Fibroblast of skin of scalp (primary cell): ENCODE results near the gene SLC25A46. TPM values are rescaled to one million over a fixed set of nuclear protein-coding genes. Genes with fewer than 3 reads are reported as not detected.
"Not testable (repeated sequence)": the region's sequence is repeated elsewhere in the genome, so short reads cannot be mapped to it uniquely, and the experiment has no call there.

ENCODE experiments used
- DNase-seq: peaks from one replicate; pipeline ENCODE4 v3.0.0-alpha.2; 2013
- polyA plus RNA-seq, 2 experiments: library from polyadenylated mRNA; unstranded; fragments of 120-200 nt; gene quantifications; one replicate each; pipeline ENCODE4 v1.2.1, GENCODE V29; 2013; ENCODE audit not compliant: insufficient read length in 2 of 2

SLC25A46 gene
- polyA plus RNA-seq (2013, experiment 1 of 2; ENCODE audit: insufficient read length): 35.8 TPM
- polyA plus RNA-seq (2013, experiment 2 of 2; ENCODE audit: insufficient read length): 38.0 TPM

GRCh38 chr5:110738812-110739651, at the start of gene SLC25A46:
Gene SLC25A46, plus strand, starts transcription at chr5:110739007. Its CDS starts 113 bp downstream, at chr5:110739120.
- DNase-seq: peak; percentile 90

- not testable (repeated sequence) for DNase-seq
Observed at GRCh38 chr5:110690587-110690986, 48.2 kb upstream of the SLC25A46 start.

GRCh38 chr5:110692669-110693068, 46.1 kb upstream of the SLC25A46 start:
- not testable (repeated sequence) for DNase-seq

- DNase-seq: peak; percentile 9
Observed at GRCh38 chr5:110702300-110702699, 36.5 kb upstream of the SLC25A46 start.

- DNase-seq: peak; percentile 4
Observed at GRCh38 chr5:110702704-110703103, 36.1 kb upstream of the SLC25A46 start.

GRCh38 chr5:110703481-110703880, 35.3 kb upstream of the SLC25A46 start:
- DNase-seq: no peak

- no peak for DNase-seq
Observed at GRCh38 chr5:110705349-110705748, 33.5 kb upstream of the SLC25A46 start.

GRCh38 chr5:110707260-110707844, 31.5 kb upstream of the SLC25A46 start:
- DNase-seq: no peak

- peak; percentile 44 for DNase-seq
Observed at GRCh38 chr5:110716247-110717245, 22.3 kb upstream of the SLC25A46 start.

GRCh38 chr5:110718311-110718710, 20.5 kb upstream of the SLC25A46 start:
- peak; percentile 14 for DNase-seq

GRCh38 chr5:110726249-110727024, 12.4 kb upstream of the SLC25A46 start, which contains the start of gene TMEM232:
Gene TMEM232, minus strand, starts transcription at chr5:110726671. Its CDS starts 59,319 bp downstream, at chr5:110667352.
- DNase-seq: peak; percentile 56

GRCh38 chr5:110727025-110727314, 11.8 kb upstream of the SLC25A46 start:
- DNase-seq: no peak

- DNase-seq: not testable (repeated sequence)
Observed at GRCh38 chr5:110731499-110731898, 7.3 kb upstream of the SLC25A46 start.

- no peak for DNase-seq
Observed at GRCh38 chr5:110734101-110734500, 4.7 kb upstream of the SLC25A46 start.

- peak; percentile 11 for DNase-seq
Observed at GRCh38 chr5:110735556-110735955, 3.3 kb upstream of the SLC25A46 start.

GRCh38 chr5:110736753-110737152, 2.1 kb upstream of the SLC25A46 start:
- DNase-seq: no peak

GRCh38 chr5:110738503-110738811, 350 bp upstream of the SLC25A46 start:
- no peak for DNase-seq

- DNase-seq: no peak
Observed at GRCh38 chr5:110751902-110752762, 13.3 kb downstream of the SLC25A46 start.

GRCh38 chr5:110752953-110753352, 14.1 kb downstream of the SLC25A46 start:
- no peak for DNase-seq

GRCh38 chr5:110753600-110753999, 14.8 kb downstream of the SLC25A46 start:
- no peak for DNase-seq

GRCh38 chr5:110754181-110754580, 15.4 kb downstream of the SLC25A46 start:
- no peak for DNase-seq
